SKM-1 treated with dmso at 0.1 percent for 144 hours (cell line): ENCODE data around the gene SEC24D.
A peak's percentile ranks its signal among the peaks of the same experiment; 100 is the strongest.

Experiments
- DNase-seq: peaks from one replicate; lab custom pipeline; 2025; ENCODE audit not compliant: unreplicated experiment; lab: John Stamatoyannopoulos, UW

The SEC24D gene

DNA sequence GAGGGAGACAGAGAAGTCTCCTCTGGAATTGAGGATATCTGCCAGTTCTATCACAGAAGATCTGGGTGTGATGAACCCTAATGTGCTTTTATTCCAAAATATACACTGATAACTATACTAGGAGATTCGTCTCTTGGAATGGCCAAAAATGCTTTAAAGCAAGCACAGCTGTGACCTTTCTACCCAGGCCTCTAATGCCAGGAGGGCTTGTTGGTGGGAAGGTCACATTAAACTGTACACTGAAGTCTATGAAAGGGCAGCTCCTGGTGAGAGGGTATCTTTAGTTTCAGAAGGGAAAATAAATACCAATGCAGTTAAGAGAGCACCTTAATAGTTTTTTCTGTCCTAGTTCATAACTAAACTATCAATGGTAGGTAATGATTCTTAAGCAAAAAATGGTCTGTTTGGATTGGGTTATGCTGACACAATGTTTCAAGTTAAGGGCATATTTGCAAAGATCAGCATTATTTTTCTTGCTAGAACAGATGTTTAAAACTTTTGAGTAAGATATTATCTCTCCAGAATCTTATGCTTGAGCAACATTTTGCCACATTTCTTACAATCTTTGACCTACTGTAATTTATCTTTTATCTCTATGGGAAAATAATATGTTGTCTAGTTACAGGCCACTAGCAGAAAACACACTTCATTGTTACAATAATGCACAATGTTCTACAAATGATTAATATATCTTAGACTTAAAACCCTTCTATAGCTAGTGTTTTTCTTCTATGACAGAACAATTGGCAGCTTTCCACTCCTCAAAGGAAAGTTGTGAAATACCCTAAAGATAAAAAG lies 59.6 kb downstream of the SEC24D start:
- no peak for DNase-seq

DNA sequence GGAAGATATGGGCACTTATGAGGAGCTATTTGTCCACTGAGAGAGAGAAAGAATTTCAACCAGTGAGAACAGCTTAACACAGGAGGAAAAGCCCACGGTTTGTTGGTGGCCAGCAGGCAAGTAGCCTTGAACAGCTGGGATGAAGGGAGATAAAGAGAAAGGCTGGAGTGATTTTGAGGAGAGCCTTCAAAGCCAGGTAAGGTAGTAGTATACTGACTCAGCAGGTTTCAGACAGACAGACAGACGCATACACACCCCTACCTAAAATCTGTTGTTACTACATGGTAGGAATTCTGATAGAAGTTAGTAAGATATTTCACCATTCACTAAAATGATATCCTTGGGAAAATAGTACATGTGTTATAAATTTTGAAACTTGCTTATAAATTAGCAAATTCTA lies 60.5 kb downstream of the SEC24D start:
- no peak for DNase-seq

DNA sequence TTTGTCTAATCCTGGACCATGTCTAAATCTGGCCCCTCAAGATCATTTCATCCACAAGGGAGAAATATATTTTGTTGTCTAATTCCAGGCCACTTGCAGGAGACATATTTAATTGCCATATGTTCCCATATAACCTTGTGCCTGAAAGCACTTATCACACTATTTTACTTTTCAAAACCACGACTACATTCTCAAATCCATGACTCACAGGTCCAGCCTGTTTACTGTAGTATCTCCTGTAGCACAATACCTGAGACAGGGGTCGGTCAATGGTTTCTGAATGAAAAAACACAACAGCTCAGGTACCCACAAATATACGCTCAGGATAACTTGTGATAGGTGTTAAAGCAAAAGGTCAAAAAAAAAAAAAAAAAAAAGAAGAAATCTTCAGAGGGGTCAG lies 60.9 kb downstream of the SEC24D start:
- no peak for DNase-seq

DNA sequence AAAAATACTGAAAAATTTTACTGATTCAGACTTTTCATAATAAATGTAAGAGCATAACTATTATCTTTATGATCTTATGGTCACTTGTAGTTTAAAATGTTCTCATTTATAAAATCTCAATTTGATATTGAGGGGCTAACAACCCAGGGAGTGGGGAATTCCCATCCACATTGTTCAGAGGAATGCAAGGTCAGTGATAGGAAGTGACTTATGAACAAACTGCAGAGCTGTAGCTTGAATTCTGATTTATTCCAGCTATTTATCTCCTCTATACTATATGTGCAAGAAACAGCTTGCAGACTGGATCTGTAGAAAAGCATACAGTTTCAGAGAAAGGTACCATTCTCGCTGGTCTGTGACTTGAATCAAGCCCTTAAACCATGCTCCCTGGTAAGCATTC lies 61.6 kb downstream of the SEC24D start:
- no peak for DNase-seq

DNA sequence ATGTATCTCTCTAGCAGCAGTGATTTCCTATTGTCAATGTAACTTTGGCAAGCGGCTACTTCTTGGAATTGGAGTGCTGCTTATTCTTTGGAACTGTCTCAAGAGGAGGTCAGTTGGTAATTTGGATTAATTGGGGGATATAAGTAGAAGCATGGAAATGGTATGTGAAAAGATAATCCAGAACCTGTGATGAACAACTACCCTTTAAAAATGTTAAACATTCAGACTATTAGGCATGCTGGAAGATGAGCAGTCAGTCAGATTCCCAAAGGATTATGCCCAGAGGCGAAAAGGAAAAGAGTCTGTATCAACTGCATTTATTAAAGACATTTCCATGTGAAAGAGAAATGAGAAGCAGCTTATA lies 62.5 kb downstream of the SEC24D start:
- no peak for DNase-seq

DNA sequence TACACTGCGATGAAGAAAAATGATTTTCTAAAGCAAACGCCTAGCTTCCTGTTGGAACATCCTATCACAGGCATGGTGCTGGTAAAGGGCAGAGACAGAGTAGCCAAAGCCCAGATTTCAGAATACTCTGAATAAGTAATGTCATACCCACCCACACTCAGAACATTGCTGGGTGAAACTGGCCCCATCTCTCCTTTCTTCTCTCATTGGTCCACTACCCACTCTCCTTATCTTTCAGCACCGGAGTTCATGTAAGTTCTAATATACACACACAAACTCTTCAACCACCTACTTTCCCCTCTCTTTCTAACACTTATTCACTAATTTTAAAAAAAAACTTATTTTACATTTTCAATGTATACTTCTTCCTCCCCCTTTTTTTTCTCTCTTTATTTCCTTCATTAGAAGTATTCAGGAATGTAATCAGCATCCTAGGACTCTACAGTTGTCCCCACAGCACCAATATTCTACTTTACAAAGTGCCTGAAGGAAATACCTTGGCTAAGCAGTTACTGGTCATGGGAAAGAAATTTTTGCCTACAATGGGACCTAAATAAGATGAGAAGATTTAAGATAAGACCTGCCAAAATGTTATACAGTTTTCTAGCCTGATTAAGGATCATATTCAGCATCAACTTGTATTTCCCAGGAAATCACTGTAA lies 63.0 kb downstream of the SEC24D start:
- DNase-seq = no peak

DNA sequence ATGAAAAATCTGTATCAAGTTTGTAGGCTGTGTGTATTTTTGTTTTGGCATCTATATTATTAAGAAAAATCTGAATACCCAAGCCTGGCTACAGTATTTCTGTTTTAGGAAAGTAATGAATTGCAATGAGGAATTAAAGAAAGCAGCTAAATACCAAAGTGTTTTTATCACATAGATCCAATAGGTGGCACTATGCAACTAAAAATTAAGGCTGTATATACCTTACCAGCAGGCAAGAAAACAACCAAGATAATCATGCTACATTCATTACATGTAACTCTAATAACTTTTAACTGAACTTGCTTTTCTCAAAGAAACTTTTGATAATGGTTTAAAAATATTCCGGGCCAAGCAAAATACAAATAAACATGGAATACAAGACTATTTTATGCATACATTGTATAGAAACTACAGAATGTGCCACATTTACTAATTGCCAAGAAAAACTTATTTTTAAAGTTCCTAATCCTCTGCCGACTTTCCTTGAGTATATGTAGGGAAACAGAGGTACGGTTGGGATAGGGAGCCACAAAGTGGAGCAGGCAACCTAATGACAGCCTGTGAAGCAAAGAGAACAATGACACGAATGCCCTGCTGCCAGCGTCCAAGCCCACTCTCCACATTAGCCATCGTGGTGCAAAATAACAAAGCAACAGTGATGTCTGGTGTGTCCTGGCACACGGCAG lies 63.7 kb downstream of the SEC24D start:
- peak; percentile 18 for DNase-seq

DNA sequence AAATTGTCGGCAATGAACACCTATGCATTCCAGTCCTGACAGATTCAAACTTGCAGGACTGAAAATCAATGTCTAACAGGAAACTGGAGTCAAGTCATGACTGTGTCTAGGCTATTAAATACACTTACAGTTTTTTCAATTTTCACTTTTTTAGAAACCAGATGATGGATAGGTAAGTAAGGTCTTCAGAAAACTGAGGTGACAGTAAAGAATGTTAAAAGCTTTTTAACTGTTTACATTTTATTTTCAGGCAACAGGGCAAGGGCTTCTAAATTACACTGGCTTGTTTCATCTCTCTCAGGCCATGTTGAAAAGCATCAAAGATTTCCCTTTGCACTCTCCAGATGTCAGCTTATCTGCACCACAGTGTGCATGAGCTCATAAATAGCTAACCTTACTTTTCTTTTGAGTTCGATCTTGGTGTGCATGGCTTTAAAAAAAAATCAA lies 65.2 kb downstream of the SEC24D start:
- no peak for DNase-seq

DNA sequence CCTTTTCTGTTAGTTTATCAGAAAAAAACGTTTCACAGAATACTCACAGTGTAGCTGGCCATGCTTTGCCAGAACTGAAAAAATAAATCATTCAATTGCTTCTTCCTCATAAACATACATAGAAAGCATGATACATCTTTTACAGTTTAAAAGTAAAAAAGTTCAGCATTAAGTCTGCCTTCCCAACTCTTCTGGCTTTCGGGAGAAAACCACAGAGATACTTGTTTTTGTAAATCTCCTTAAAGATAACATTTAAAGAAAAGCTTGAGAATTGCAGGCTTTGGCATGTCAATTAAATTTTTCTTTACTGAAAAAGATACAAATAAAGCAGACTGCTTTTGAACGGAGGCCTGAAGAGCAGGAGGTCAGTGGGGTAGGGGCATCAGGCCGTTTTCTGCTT lies 66.8 kb downstream of the SEC24D start:
- DNase-seq = no peak

DNA sequence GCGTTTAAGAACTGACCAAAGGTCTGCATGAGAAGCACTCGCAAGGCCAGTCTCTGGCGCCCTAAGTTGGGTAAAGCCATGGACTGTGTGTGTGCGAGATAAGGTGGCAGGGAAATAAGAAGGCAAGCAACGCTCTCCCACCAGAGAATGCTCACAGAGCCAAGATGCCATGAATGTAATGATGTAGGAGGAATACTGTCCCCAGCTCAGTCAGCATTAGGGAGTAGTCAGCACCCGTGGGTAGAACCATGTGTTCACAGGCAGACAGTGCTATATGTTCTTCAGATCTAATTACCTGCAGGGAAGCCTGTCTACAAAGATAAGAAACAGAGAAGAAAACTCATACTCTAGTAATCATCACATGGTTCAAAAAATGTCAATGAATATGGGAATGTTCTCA lies 68.8 kb downstream of the SEC24D start:
- DNase-seq = no peak

DNA sequence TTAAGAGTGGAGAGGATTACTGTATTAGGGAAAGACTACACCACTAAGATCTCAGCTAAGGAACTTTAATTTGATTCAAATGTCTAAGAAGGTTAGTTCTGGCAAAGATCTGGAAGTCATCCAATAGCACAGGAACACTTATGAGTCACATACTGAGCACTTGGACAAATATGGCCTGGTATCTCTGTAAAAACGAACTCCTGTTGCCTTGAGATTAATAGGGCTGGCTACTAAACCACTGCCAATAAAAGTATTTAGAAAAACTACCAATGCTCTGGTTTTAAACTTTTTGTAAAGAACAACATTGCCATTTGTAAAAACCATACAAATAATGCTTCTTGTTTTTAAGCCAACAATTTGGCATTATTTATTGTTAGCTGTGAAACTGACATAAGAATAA lies 70.5 kb downstream of the SEC24D start:
- no peak for DNase-seq

DNA sequence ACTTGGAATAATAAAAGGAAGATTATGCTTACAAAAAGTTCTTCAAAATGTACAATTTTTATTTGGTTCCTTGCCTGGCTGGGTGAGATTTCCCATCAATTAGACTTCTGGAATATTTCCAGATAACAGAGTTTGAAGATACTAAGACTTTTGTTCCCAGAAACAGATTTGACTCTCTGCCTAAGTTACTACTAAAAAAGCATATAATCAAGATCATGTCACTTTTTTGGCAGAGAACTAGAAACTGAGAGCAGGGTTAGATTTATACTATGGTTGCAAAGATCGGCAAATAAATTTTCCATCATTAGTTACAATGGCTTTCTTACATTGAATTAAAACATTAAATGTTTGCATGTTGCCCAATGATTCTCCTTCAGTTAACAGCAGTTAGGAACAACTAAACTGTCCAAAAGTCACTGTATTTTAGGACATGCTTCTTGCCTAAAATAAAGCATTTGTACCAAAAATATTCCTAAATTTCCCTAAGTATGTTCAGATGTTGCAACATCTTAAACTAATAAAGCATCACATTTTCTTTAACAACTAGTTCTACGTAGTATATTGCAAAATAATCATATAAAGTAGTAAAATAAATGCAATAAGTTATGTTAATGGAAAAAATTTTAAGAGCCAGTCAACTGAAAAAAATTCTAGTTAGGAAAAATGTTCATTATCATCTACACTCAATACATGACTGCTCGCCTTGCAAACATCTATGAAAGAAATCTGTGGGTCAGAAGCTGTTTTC lies 73.0 kb downstream of the SEC24D start:
- no peak for DNase-seq

DNA sequence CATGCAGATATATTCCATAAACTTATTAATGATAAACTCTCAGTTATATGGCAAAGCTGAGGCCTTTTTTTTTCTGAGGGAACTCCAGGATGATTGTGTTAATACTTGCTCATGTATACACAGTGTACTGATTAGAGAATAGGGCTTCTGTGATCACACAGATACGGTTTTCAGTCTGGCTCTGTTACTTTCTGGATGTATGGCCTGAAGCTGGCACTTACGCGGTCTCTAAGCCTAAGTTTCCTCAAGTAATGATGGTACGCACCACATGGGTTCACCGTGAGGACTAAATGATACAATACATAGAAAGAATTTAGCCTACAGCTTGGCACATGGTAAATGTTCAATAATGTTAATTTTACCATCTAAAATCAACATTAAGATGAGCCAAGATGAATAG lies 73.8 kb downstream of the SEC24D start:
- DNase-seq = no peak

DNA sequence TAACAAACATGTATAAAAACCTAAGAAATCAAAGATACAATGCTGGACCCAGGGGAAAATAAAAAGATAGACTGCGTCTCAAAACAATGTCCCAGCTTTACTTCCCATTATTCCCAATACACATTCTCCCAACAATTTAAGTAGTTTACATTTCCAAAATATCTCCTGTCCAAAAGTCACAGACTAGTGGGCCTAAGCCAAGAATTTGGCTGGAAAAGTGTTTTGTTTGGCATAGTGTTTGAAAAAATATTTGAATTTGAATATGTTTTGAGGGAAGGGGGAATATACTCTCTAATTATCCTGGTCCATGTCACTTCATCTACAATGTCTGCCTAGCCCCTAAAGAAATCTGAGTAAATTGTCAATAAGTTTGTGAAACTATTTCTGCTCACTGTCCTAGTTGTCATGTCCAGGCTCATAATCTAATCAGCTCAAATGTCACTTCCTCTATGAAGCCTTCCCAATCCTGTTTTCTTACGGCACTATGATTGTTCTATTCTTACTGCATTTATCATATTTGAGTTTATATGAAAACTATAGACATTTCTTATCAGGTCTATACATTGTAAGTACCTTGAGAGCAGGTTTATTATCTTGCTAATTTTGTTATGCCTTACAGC lies 74.4 kb downstream of the SEC24D start:
- no peak for DNase-seq

DNA sequence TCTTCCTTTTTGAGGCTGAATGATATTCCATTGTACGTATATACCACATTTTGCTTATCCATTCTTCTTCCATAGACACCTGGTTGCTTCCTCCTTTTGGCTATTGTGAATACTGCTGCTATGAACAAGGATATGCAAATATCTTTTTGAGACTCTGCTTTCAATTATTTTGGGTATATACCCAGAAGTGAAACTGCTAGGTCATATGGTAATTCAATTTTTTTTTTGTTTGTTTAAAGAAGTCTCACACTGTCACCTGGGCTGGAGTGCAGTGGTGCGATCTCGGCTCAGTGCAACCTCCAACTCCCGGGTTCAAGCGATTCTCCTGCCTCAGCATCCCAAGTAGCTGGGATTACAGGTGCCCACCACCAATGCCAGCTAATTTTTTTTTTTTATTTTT lies 75.4 kb downstream of the SEC24D start:
- DNase-seq = no peak

DNA sequence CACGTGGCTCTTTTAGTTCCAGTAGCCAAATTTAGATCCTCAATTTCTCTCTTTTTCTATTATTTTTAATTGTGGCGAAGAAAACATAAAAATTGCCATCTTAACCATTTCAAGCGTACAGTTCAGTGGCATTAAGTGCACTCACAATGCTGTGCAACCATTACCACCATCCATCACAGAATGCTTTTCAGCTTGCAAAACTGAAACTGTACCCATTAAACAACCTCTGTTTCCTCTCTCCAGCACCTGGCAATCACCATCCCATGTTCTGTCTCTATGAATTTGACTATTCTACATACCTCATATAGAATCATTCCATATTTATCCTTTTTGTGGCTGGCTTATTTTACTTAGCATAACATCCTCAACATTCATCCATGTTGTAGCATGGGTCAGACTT lies 75.8 kb downstream of the SEC24D start:
- DNase-seq = no peak

DNA sequence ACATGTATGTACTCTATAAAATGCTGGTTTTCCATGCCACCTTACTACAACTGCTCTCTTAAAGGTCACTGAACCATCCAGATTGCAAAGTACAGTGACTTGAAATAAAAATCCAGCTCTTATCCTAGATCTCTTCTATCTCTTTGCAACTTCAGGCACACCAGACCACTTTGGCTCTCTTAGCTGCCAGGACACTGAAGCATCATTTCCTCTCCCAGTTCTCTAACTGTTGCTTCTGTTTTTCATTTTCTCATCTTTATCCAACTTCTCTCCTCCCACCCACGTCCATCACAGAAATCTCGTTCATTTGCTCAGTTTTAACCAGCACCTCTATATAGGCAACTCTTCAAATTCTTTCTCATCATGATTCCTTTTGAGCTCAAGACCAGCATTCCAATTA lies 76.4 kb downstream of the SEC24D start:
- no peak for DNase-seq

DNA sequence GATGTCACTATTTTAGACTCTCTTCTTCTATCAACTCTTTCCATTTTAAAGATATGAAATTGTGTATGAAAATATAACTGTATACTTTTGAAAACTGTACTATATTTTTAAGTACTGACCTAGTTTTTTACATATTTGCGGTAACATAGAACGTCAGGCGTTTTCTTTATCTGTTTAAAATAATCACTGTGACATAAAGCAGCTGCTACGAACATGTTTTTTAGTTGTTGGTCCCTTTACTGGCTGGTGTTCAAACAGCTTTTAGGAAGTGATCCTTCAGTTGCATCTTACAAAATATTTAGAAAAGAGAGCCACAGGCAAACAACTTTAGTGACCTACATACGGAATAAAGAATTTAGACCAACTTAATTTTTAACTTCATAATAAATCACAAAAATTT lies 77.6 kb downstream of the SEC24D start:
- no peak for DNase-seq

DNA sequence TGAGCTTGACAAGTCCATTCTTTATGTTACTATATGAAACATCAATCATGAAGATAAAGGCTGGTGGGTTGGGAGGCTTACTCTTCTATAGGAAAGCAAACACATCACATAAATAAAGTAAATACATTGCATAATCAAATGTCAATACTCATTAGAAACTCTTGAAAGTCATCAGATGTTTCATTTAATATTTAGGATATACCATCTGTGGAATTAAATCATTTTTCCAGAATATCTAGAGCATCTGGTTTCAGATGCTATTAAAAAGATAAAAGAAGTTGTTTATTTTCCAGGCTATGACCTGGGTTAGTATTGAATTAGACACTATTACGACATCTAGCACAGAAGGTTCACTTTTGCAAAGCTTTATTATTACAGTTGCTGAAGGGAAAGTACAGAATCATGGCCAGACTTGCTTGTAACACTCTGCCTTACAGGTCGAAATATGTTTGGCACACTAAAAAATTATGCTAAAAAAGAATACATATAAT lies 78.1 kb downstream of the SEC24D start:
- no peak for DNase-seq

DNA sequence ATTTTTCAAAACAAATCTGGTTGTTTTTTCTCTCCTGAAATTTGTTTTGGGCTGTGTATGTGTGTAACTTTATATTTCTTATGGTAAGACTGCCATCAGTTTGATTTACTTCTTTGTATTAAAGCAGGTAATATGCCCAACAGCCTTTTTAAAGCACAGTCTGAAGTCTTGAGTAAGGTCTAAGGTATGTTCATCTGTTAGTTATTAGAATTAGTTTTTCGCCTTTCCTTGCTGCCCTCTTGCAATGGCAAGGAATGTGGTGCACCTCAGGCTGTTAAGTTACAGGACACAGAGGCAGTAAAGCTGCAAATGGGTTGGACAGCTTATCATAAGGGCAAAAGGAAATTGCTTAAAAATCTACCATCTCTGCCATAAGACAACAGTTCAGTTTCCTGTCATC lies 79.0 kb downstream of the SEC24D start:
- DNase-seq = no peak

DNA sequence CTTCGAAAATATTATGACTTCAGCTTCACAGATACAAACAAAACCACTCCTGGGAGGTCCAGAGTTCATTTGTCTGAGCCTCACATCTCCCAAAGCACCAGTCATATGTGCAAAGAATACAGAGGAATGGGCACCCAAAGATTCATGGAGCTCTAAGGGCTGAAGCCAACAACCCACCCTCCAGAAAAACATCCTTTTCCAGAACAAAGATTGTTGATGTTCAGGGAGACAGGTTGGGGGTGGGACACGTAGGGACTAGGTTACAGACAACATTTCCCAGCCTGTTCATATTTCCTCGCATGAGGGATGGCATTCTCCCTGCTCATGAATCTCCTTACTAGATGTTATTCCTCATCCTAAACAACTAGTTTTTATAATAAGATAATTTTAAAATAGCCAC lies 79.5 kb downstream of the SEC24D start:
- no peak for DNase-seq
